Measurements from ENCODE around the gene AGMO.

AGMO gene

GRCh38 chr7:15561835-15562234 lies at the start of gene AGMO:
Gene AGMO (minus strand): TSS chr7:15562015.
- DNase-seq: no peak

DNA sequence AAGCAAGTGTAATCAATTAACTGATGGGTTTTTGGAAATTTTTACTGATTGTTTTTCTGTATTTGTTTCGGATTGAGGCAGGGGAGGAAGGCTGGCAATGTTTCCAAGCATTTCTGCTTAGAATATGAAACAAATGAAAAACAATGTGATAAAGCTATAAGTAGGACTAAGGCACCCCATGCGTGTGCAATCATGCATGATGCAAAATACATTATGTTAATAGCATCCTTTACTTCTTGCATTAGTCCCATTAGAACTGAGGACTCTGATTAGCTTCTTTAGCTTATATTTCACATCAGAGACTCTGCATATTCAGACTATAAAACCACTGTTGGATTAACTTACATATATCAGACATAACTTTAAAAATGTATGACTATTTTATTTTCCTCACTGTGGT lies 48.7 kb upstream of the AGMO start:
- no peak for DNase-seq

- DNase-seq: no peak
These were observed 47.5 kb upstream of the AGMO start for GRCh38 chr7:15609287-15609686.

- no peak for DNase-seq
These were observed 45.9 kb upstream of the AGMO start for GRCh38 chr7:15607529-15608210.

DNA sequence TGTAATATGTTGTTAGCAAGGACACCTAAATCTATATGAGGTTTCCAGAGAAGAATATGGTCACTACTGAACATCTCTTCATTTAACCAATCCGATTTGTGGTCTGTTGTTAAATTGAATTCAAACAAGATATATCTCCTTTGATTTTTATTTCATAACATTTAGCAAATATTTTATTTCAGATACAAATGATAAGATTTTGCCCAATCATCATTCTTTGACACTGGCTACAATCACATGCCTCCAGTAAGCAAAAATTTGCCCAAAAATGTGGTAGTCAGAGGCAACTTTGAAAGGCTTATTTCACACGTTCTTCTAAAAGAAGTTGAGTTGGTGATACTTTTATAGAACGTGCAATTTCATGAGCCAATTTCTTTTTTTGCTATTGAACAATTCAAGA lies 44.7 kb upstream of the AGMO start:
- no peak for DNase-seq

DNA sequence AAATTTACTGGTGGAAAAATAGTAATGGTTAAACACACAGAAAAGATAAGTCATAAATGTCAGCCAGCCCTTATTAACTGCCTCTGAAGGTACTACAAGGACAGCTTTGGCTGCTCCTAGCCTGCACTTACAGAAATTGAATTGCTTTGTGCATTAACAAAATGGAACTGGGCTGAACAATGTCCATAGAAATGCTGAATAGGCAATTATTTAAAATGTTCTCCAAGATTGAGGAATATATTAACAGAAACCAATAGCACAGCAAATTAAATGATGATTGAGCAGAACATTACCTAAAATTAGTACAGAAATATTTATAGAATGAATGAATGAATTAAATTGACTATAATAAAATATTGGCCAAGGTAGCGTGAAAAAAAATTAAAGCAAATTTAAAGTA lies 42.4 kb upstream of the AGMO start:
- DNase-seq: no peak

DNA sequence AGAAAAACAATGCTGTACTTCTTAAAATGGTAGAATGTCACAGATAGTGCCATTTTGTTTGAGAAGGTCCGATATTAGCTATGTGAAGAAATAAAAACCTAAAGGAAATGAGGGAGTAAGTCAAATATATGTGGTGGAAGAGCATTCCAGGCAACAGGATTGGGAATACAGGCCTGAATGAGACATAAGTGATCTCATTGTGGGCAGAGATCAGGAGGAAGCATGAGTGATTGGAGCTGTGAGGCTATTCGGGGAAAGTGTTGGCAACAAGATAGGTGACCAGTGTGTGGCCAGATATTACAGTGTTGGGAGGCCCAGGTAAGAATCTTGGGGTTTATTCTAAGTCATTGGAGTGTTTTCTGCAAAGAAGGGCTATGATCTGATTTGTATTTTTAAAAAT lies 41.3 kb upstream of the AGMO start:
- DNase-seq: no peak

DNA sequence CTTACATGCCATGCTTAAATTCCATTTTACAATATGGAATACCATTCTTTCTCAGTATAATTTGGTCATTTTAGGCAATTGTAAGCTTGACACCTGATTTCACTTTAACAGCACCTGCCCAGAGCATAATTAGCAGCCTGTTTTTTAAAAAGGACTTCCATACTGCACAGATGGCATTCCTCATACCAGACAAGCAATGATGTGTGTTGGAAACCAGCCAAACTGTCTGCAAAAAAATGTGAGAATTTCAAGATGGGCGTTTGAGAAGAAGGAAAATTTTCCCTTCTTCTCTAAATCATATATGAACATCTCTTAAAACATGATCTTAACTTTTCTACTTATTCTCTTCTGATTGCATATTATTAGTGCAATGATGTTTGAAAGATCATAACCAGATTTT lies 40.4 kb upstream of the AGMO start:
- DNase-seq: no peak

- DNase-seq: no peak
These were observed 39.4 kb upstream of the AGMO start for GRCh38 chr7:15601175-15601574.

GRCh38 chr7:15600298-15600697 lies 38.5 kb upstream of the AGMO start:
- DNase-seq: no peak

DNA sequence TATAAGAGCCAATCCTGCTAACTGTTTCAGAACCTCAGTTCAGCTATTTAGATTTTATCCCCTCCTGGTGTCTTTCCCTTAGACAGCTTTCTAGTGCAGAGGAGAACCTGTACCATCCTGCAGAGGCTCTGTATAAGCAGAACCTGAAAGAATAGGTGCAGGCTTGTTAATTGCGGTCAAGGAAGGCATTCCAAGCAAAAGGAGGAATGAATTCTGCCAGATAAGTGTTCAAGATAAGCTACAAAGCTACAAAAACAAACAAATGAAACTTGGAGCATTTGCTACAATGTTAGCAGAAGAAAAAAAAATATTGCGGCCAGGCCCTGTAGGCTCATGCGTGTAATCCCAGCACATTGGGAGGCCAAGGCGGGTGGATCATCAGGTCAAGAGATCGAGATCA lies 32.6 kb upstream of the AGMO start:
- DNase-seq: no peak

GRCh38 chr7:15593382-15593781 lies 31.6 kb upstream of the AGMO start:
- no peak for DNase-seq

DNA sequence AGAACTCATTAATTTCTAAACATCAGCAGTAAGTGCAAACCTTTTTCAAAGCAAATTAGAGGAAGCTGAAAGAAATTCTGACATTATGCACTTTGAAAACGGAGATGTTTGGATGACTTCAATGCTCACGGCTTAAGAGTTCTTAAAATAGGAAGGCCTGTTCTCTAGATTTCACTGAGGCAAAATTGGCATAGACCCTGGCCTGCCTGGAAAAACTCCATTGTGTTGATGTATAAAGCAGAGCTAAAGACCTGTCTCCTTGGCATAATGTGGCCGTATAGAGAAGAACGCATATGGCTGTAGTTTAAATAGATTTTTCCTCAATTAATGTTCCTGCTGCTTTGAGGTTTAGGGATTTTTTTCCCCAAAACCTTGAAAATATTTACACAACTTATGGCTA lies 24.5 kb upstream of the AGMO start:
- DNase-seq: no peak

- DNase-seq: no peak
These were observed 22.8 kb upstream of the AGMO start for GRCh38 chr7:15584575-15584974.

DNA sequence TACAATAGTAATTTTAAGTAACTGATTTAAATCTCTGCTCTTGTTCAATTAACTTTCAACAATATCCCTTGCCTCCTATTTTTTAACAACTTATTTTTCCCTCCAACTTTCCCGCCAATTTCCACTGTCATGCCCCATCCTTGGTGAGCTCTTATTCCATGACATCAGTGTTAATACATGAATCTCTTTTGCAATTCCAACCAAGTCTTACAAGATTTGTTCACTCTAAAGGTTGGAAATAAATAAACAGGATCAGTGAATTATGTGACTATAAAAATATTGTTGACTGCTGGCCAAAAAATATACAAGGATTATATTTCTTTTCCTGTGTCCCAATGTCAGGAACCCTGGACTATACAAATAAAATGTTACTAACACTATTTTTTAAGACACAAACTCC lies 21.0 kb upstream of the AGMO start:
- DNase-seq: no peak

GRCh38 chr7:15581352-15581951 lies 19.6 kb upstream of the AGMO start:
- DNase-seq: no peak

GRCh38 chr7:15580604-15581351 lies 19.0 kb upstream of the AGMO start:
- no peak for DNase-seq

DNA sequence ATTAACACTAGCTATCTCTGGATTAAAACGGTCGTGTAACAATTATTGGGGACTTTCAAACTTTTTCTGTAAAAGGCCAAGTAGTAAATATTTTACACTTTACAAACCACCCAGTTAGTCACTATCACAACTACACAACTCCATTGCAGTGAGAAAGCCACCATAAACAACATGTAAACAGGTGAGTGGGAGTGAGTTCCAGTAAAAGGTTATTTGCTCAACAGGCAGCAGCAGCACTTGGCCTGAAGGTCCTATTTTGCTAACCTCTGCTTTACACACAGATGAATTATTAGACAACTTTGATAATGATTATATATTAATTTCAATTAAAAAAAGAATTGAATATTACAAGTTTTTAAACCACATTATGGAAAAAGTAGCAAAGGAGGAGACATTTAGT lies 15.8 kb upstream of the AGMO start:
- no peak for DNase-seq

GRCh38 chr7:15571301-15571878 lies 9.6 kb upstream of the AGMO start:
- DNase-seq: no peak

DNA sequence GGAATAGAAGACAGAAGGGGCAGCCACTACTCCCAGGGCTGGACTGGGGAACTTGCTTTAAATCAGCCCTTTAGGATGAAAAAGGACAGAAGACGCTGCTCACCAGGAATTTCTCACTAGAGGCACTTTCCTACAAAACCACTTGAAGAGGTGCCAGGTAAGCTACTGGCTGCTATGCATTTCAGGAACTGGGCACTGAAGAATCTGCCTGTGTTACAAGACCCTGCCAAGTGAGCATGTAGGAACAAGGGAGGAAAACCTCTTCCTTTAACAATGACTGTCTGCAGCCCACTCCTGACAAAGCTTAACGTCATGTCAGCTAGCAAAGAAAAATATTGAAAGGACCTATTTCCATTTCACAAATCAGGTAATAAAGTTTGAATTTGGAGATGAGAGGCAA lies 5.8 kb upstream of the AGMO start:
- DNase-seq: no peak

GRCh38 chr7:15567036-15567435 lies 5.2 kb upstream of the AGMO start:
- DNase-seq: no peak

GRCh38 chr7:15566476-15566875 lies 4.7 kb upstream of the AGMO start:
- no peak for DNase-seq

DNA sequence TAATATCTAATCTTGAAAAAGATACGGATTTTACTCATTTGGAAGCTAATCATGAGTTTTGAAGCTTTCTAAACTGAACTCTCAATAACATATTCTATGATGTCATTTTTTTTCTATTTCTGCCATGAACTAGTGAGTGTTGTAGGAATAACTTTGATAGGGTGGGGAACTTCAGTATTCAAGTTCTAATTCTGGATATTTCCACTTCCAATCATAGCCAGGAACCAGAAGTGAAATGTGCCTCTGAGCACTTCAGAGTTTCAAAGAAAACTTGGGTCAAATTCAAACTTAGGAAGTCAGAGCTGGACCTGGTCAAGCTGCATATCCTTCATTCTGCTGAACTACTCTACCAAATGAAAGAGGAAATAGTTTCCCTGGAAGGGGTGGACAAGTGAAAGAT lies 847 bp downstream of the AGMO start:
- DNase-seq: no peak

- no peak for DNase-seq
These were observed 2.3 kb downstream of the AGMO start for GRCh38 chr7:15559416-15559928.

All from activated naive CD4-positive, alpha-beta T cell treated with Interleukin-2 at 50 U/mL for 16 hours (primary cell).